Cardiac muscle cell (in vitro differentiated cells and primary cell): ENCODE results near the gene SRSF4. TPM values are rescaled to one million over a fixed set of nuclear protein-coding genes. Genes with fewer than 3 reads are reported as not detected.

ENCODE experiments used
- DNase-seq, 2 donors: peaks; one replicate each; pipeline versions ENCODE4 v3.0.0 to v3.0.0-alpha.2; 2010 to 2017; ENCODE audit warnings: low read depth in 1 of 2, low spot score in 1 of 2
- H3K27ac ChIP-seq: fragments of 200-600 bp; sonication (generic); 2 replicates; pipeline ENCODE4 v1.5.1; 2016
- H3K27me3 ChIP-seq: fragments of 200-600 bp; sonication (generic); 2 replicates; pipeline ENCODE4 v1.6.0; 2016; ENCODE audit warnings: control low read depth
- H3K36me3 ChIP-seq: fragments of 200-600 bp; sonication (generic); 2 replicates; pipeline ENCODE4 v1.5.1; 2016; ENCODE audit warnings: control low read depth
- H3K4me1 ChIP-seq: fragments of 200-600 bp; sonication (generic); 2 replicates; pipeline ENCODE4 v1.8.1; 2017; ENCODE audit warnings: low read depth, mild to moderate bottlenecking, mixed run types
- H3K4me3 ChIP-seq: fragments of 200-600 bp; sonication (generic); 2 replicates; pipeline ENCODE4 v1.5.1; 2016; ENCODE audit warnings: mild to moderate bottlenecking
- H3K9me3 ChIP-seq: fragments of 200-600 bp; sonication (generic); 2 replicates; pipeline ENCODE4 v1.5.1; 2017; ENCODE audit warnings: low read depth, mild to moderate bottlenecking, control low read depth
- CTCF ChIP-seq: IDR thresholded peaks from 2 replicates; pipeline ENCODE4 v1.5.1; 2012; ENCODE audit warnings: low read depth, mild to moderate bottlenecking, low read length
- polyA plus RNA-seq: library from polyadenylated mRNA; unstranded; fragments of >200 nt; fragmentation: Nextera tagmentation; extraction: Ambion mirVana; gene quantifications from 2 replicates; pipeline ENCODE4 v1.2.1, GENCODE V29; 2016
- total RNA-seq: library from RNA; depleted of rRNA; stranded (reverse); fragments of >200 nt; gene quantifications from 2 replicates; pipeline ENCODE4 v1.2.3, GENCODE V29; 2016

SRSF4 gene
- total and polyA plus RNA-seq, 2 experiments from 2014 or later, result 72.3 to 92.6 TPM

DNA sequence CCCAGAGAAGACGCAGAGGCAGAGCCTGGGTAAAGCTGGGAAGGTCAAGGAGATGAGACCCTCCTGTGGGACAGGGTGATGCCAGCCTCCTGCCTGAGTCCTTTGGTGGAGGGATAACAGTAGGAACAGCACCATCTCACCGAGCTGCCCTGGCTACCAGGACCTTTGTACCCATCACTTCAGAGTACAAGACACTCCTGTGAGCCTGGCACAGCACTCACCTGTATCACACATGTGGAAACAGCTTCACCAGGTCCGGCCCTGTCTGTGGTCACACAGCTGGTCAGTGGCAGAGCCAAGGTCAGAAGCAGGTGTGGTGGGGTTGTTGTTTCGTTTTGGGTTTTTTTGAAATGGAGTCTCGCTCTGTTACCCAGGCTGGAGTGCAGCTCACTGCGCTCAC is 53.0 kb downstream of the SRSF4 start:
- H3K4me1 ChIP-seq, result no peaks in the 10 kb centered on the region
- no peaks in the 10 kb centered on the region for H3K27me3 ChIP-seq
- no peak for TF ChIP-seq CTCF
- H3K4me3 ChIP-seq, result no peak overlapping the region
- H3K9me3 ChIP-seq, result no peaks in the 10 kb centered on the region
- no peak overlapping the region for H3K27ac ChIP-seq
- no peaks in the 10 kb centered on the region for H3K36me3 ChIP-seq
- no peak for DNase-seq

GRCh38 chr1:29126198-29126597 is 55.5 kb downstream of the SRSF4 start:
- H3K4me3 ChIP-seq, result no peak overlapping the region
- H3K4me1 ChIP-seq, result no peaks in the 10 kb centered on the region
- H3K27me3 ChIP-seq, result peaks cover 18% of the 10 kb centered on the region
- TF ChIP-seq CTCF, result no peak
- no peak for DNase-seq
- no peaks in the 10 kb centered on the region for H3K36me3 ChIP-seq
- no peak overlapping the region for H3K27ac ChIP-seq
- H3K9me3 ChIP-seq, result no peaks in the 10 kb centered on the region

DNA sequence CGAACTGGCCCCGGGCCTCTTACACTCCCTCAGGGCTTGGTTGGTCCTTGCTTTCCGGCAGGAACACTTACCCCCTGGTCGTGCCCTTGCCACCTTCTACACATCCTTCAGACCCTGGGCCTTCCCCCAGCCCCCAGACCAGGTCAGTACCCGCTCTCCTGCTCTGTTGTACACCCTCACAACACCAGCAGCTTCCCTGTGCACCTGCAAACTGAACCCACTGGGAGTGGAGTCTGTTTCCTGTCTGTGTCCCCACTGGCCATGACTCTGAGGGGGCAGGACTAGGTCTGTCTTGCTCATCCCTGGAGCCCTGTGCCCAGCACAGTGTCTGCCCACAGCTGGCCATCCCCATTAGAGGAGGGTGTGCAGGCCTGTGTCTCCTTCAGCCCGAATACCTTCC is 55.9 kb downstream of the SRSF4 start:
- no peaks in the 10 kb centered on the region for H3K36me3 ChIP-seq
- H3K9me3 ChIP-seq, result no peaks in the 10 kb centered on the region
- H3K27me3 ChIP-seq, result peaks cover 18% of the 10 kb centered on the region
- no peak overlapping the region for H3K4me3 ChIP-seq
- no peak for TF ChIP-seq CTCF
- no peak overlapping the region for H3K27ac ChIP-seq
- no peak for DNase-seq
- H3K4me1 ChIP-seq, result no peaks in the 10 kb centered on the region

DNA sequence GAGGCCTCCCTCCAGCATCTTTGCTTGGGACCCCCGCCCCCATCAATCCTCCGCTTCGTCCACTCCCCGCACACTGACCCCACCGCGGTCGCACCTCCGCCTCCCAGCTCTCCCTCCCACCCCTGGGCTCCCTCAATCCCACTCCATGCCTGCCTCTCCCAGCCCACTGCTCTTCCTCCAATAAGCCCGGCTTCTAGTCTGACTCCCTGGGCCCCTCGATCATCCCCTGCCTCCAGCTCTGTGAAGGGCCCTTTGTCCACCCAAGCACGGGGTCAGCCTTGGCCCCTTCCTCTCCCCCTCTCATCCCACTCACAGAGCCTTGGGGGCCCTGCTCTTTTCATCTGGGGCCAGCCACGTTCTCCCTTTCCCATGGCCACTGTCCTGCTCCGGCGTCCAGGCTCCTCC is 56.5 kb downstream of the SRSF4 start:
- DNase-seq, result no peak
- H3K4me1 ChIP-seq, result no peaks in the 10 kb centered on the region
- H3K9me3 ChIP-seq, result no peaks in the 10 kb centered on the region
- no peak overlapping the region for H3K4me3 ChIP-seq
- H3K27me3 ChIP-seq, result peaks cover 18% of the 10 kb centered on the region
- no peaks in the 10 kb centered on the region for H3K36me3 ChIP-seq
- H3K27ac ChIP-seq, result peak overlapping the region; percentile 73
- TF ChIP-seq CTCF, result no peak

DNA sequence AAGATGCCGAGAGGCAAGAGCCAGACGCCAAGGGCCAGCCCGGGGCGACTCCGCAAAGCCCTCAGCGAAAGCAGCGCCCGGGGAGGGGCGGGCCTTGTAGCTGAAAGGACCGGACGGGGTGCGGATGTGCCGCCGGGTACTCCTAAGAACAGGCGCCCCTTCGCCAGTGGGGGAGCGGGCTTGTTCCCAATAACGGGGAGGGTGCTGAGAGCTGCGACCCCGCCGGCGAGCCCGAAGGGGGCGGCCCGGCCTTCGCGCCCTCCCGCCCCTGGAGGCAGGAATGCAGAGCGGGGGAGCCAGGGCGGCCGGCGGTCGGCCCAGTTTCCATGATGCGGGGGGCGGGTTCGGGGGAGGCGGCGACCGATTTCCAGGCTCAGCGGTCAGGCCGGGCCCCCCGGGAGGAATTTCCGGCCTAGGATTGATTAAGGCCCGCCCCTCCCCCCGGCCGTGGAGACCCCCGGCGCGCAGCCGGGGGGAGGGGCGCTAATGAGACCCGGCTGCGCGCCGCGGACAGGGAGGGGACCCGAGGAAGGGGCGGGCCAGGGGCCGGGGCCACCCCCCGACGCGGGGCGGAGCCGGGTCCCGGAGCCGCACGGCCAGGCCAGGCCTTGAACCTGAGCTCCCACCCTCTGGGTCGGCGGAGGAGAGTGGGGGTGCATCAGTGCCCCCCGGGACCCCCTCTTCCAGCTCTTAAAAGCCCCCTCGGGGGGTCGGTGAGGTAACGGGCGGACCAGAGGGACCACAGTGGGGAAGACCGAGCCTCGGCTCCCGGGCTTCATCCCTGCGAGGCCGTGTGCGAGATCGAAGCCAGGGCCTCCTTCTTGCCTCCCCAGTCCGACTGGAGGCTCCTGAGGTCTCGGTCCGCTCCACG is 57.1 kb downstream of the SRSF4 start:
- no peaks in the 10 kb centered on the region for H3K4me1 ChIP-seq
- H3K36me3 ChIP-seq, result no peaks in the 10 kb centered on the region
- DNase-seq, result peak; percentile 93
- H3K27ac ChIP-seq, result peak overlapping the region; percentile 73
- TF ChIP-seq CTCF, result peak; percentile 68
- peaks cover 18% of the 10 kb centered on the region for H3K27me3 ChIP-seq
- no peaks in the 10 kb centered on the region for H3K9me3 ChIP-seq
- H3K4me3 ChIP-seq, result peak overlapping the region; percentile 42
